Breast epithelium (tissue), 4 donors: ENCODE results near the gene TMEM202. TPM values are rescaled to one million over a fixed set of nuclear protein-coding genes. Genes with fewer than 3 reads are reported as not detected.
"Not testable (repeated sequence)": the region's sequence is repeated elsewhere in the genome, so short reads cannot be mapped to it uniquely, and the experiment has no call there.

Source experiments
- DNase-seq, 2 donors: peaks; one replicate each; pipeline ENCODE4 v3.0.0-alpha.2; 2019; ENCODE audit warnings: low spot score in 2 of 2
- H3K27ac ChIP-seq, 2 donors: fragments of 200-600 bp; sonication (generic) in 1 of 2; one replicate each; pipeline ENCODE4 v1.5.1; 2016 to 2019; ENCODE audit warnings: mild to moderate bottlenecking in 1 of 2
- H3K27me3 ChIP-seq, 2 donors: fragments of 200-600 bp; sonication (generic) in 1 of 2; one replicate each; pipeline versions ENCODE4 v1.5.1 to v1.6.0; 2017 to 2019; ENCODE audit warnings: control low read depth in 1 of 2, mild to moderate bottlenecking in 1 of 2
- H3K36me3 ChIP-seq: fragments of 200-600 bp; one replicate; pipeline ENCODE4 v1.5.1; 2019
- H3K4me1 ChIP-seq, 2 donors: fragments of 200-600 bp; sonication (generic); one replicate each; pipeline ENCODE4 v1.5.1; 2016 to 2019; ENCODE audit warnings: control low read depth in 1 of 2
- H3K4me3 ChIP-seq, 3 donors: fragments of 200-600 bp; sonication (generic); 1 replicate in 2 of 3; 2 replicates in 1 of 3; pipeline ENCODE4 v1.5.1; 2016 to 2019; ENCODE audit warnings: mild to moderate bottlenecking in 3 of 3, moderate library complexity in 2 of 3
- H3K9me3 ChIP-seq, 2 donors: fragments of 200-600 bp; sonication (generic) in 1 of 2; one replicate each; pipeline ENCODE4 v1.5.1; 2016 to 2019; ENCODE audit warnings: control low read depth in 1 of 2
- POLR2A ChIP-seq: fragments of 450-650 bp; IDR thresholded peaks from one replicate; pipeline ENCODE4 v1.6.1; 2016; ENCODE audit warnings: antibody characterized with exemption, mild to moderate bottlenecking, moderate library complexity
- POLR2AphosphoS5 ChIP-seq, 3 donors: sonication (generic); formaldehyde crosslinking; IDR thresholded peaks; one replicate each; pipeline ENCODE4 v1.6.1; 2017; ENCODE audit warnings: antibody characterized with exemption in 3 of 3
- intact Hi-C: fragments of 100-400 bp; cut with DNase I; formaldehyde crosslinking; loops from one replicate; pipeline ENCODE4 v1.15.1; 2023; ENCODE audit warnings: low total_unique reads
- total RNA-seq, 3 donors: library from RNA; depleted of rRNA; stranded (reverse); fragments of >200 nt; gene quantifications; one replicate each; pipeline ENCODE4 v1.1.0, GENCODE V29; 2016
- TF ChIP-seq, protein P1 (sequence below), 3 donors: fragments of 450-650 bp; IDR thresholded peaks; one replicate each; pipeline ENCODE4 v1.5.1; 2016 to 2017; ENCODE audit warnings: antibody characterized with exemption in 3 of 3, mild to moderate bottlenecking in 3 of 3, moderate library complexity in 3 of 3

TMEM202 gene
- total RNA-seq, 3 donors from 2014 or later = not detected

DNA sequence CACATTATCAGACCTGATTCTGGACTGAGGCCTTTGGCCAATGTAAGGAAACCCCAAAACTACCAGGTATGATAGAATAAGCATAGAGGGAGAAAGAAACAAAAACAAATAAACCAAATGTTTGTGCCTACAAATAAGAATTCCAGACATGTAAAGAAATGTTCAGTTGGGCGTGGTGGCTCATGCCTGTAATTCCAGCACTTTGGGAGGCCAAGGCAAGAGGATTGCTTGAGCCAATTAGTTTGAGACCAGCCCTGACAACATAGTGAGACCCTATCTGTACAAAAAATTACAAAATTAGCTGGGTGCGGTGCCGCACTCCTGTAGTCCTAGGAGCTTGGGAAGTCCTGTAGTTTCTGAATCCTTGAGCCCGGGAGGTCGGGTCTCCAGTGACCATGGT, 13.0 kb downstream of the TMEM202 start:
- Histone ChIP-seq H3K4me1 (no peaks in the 10 kb centered on the region), H3K27ac (no peak overlapping the region), H3K27me3 (no peaks in the 10 kb centered on the region), H3K9me3 (no peaks in the 10 kb centered on the region), H3K36me3 (no peaks in the 10 kb centered on the region), H3K4me3 (no peak overlapping the region)
- no peak for DNase-seq
- TF ChIP-seq POLR2AphosphoS5 (IDR thresholded peaks at IDR 0.05) (no peak), POLR2A (no peak)
- intact Hi-C loops = no loop called here

DNA sequence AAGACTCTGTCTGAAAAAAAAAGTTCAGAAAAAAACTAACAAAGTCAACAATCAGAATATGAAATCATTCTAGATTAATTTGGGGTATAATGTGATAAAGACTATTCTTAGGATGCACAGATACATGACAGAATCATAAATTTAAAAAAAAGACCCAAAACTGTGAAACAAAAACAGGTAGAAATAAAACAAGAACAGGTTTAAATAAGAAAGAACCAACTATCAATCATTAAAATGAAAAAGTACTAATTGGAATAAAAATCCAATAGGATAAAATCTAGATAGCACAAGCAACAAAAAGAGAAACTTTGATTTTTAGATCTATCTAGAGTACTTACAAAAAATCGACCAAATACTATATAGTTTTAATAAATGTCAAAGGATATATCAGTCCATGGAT, 13.4 kb downstream of the TMEM202 start:
- no peaks in the 10 kb centered on the region for H3K4me1 ChIP-seq
- no peaks in the 10 kb centered on the region for H3K9me3 ChIP-seq
- intact Hi-C loops = no loop called here
- H3K27me3 ChIP-seq = no peaks in the 10 kb centered on the region
- no peak overlapping the region for H3K27ac ChIP-seq
- no peak overlapping the region for H3K4me3 ChIP-seq
- H3K36me3 ChIP-seq = no peaks in the 10 kb centered on the region
- no peak for DNase-seq
- TF ChIP-seq, protein P1, sequence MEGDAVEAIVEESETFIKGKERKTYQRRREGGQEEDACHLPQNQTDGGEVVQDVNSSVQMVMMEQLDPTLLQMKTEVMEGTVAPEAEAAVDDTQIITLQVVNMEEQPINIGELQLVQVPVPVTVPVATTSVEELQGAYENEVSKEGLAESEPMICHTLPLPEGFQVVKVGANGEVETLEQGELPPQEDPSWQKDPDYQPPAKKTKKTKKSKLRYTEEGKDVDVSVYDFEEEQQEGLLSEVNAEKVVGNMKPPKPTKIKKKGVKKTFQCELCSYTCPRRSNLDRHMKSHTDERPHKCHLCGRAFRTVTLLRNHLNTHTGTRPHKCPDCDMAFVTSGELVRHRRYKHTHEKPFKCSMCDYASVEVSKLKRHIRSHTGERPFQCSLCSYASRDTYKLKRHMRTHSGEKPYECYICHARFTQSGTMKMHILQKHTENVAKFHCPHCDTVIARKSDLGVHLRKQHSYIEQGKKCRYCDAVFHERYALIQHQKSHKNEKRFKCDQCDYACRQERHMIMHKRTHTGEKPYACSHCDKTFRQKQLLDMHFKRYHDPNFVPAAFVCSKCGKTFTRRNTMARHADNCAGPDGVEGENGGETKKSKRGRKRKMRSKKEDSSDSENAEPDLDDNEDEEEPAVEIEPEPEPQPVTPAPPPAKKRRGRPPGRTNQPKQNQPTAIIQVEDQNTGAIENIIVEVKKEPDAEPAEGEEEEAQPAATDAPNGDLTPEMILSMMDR (IDR thresholded peaks at IDR 0.05) = no peak
- TF ChIP-seq POLR2A = no peak
- TF ChIP-seq POLR2AphosphoS5 (IDR thresholded peaks at IDR 0.05) = no peak

DNA sequence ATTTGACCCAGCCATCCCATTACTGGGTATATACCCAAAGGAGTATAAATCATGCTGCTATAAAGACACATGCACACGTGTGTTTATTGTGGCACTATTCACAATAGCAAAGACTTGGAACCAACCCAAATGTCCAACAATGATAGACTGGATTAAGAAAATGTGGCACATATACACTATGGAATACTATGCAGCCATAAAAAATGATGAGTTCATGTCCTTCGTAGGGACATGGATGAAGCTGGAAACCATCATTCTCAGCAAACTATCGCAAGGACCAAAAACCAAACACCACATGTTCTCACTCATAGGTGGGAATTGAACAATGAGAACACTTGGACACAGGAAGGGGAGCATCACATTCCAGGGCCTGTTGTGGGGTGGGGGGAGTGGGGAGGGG, 15.2 kb downstream of the TMEM202 start:
- H3K36me3 ChIP-seq, DNase-seq, H3K4me3 ChIP-seq, H3K27me3 ChIP-seq, intact Hi-C loops, H3K27ac ChIP-seq, H3K4me1 ChIP-seq, H3K9me3 ChIP-seq: not testable (repeated sequence)

DNA sequence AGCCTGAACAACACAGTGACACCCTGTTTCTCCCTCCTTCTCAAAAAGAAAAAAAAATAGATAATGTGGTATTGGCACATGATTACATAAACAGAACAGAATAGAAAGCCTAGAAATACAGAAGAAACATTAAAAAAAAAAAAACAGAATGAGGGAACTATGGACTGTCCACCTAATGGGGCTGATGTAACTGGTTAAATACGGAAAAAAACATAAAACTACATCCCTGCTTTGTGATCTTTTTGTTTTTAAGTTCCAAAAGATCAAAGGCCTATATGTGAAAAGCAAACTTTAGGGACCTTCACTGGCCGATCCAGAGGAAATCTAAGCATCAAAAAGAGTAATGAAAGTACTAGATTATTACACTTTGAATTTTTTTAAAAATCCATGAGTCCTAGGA, 17.2 kb downstream of the TMEM202 start:
- H3K27ac ChIP-seq = no peak overlapping the region
- intact Hi-C loops = no loop called here
- no peaks in the 10 kb centered on the region for H3K27me3 ChIP-seq
- DNase-seq = no peak
- no peaks in the 10 kb centered on the region for H3K36me3 ChIP-seq
- H3K4me3 ChIP-seq = no peak overlapping the region
- no peaks in the 10 kb centered on the region for H3K9me3 ChIP-seq
- TF ChIP-seq, protein P1 (IDR thresholded peaks at IDR 0.05) = no peak
- no peaks in the 10 kb centered on the region for H3K4me1 ChIP-seq

DNA sequence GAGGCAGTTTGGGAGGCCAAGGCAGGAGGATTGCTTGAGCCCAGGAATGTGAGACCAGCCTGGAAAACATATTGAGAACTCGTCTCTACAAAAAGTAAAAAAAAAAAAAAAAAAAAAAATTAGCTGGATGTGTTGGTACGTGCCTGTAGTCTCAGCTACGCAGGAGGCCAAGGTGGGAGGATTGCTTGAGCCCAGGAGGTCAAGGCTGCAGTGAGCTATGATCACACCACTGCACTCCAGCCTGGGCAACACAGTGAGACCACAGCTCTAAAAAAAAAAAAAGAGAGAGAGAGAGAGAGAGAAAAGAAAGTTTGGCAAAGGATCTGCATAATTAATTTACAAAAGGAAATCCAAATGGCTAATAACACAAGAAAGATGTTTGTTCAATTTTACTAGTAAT, 21.7 kb downstream of the TMEM202 start:
- intact Hi-C loops, H3K4me1 ChIP-seq, H3K9me3 ChIP-seq, H3K4me3 ChIP-seq, DNase-seq, H3K27ac ChIP-seq, H3K36me3 ChIP-seq, H3K27me3 ChIP-seq: not testable (repeated sequence)

DNA sequence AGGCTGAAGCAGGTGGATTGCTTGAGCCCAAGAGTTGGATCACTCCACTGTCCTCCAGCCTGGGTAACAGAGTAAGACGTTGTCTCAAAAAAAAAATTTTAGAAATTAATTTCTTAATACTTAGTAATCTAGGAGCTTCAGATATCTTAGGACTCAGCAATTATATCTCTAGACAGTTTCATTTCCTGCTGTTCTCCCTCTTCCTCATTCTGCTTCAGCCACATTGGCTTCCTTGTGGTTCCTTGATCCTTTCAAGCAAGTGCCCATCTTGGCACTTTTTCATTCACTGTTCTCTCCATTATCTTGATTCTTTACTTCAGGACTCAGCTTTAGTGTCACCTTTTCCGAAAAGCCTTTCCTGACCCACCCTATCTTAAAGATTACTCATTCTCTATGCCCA, 22.5 kb downstream of the TMEM202 start:
- no peaks in the 10 kb centered on the region for H3K4me1 ChIP-seq
- no peak overlapping the region for H3K4me3 ChIP-seq
- no peaks in the 10 kb centered on the region for H3K27me3 ChIP-seq
- intact Hi-C loops = no loop called here
- peaks cover 0 to 3% of the 10 kb centered on the region in 2 donors for H3K9me3 ChIP-seq
- DNase-seq = no peak
- H3K36me3 ChIP-seq = no peaks in the 10 kb centered on the region
- TF ChIP-seq POLR2AphosphoS5 (IDR thresholded peaks at IDR 0.05) = no peak
- TF ChIP-seq, protein P1 (IDR thresholded peaks at IDR 0.05) = no peak
- no peak for TF ChIP-seq POLR2A
- H3K27ac ChIP-seq = no peak overlapping the region

DNA sequence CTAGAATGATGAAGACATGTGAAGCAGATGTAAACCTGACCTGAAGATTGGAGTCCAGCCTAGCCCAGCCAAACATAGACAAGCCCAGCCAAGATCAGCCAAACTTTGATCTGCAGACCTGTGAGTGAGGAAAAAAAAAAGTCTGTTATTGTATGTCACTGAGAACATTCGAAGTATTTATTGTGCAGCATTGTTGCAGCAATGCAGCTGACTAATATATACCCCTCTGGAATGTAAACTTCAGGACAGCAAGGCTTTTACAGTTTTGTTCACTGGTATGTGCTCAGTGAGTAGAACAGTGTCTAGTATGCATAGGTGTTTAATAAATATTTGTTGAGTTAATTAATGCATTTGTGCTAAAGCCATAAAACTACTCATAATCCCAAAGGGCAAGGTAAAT, 23.4 kb downstream of the TMEM202 start:
- intact Hi-C loops = no loop called here
- H3K4me3 ChIP-seq = no peak overlapping the region
- no peak for TF ChIP-seq POLR2A
- no peak for TF ChIP-seq POLR2AphosphoS5 (IDR thresholded peaks at IDR 0.05)
- TF ChIP-seq, protein P1 (IDR thresholded peaks at IDR 0.05) = no peak
- no peaks in the 10 kb centered on the region for H3K27me3 ChIP-seq
- no peak for DNase-seq
- H3K36me3 ChIP-seq = no peaks in the 10 kb centered on the region
- H3K9me3 ChIP-seq = peaks cover 4 to 7% of the 10 kb centered on the region in 2 donors
- H3K27ac ChIP-seq = no peak overlapping the region
- H3K4me1 ChIP-seq = no peaks in the 10 kb centered on the region
